ENCODE measurements around the gene CAMKK1.
"Not testable (repeated sequence)": the region's sequence is repeated elsewhere in the genome, so short reads cannot be mapped to it uniquely, and the experiment has no call there.

CAMKK1 gene

GRCh38 chr17:3879591-3880417, 13.0 kb downstream of the CAMKK1 start:
- no peak for DNase-seq (ENCODE audit: low read depth in 2 of 2)

- no peak for DNase-seq (ENCODE audit: low read depth in 2 of 2)
Observed at GRCh38 chr17:3879186-3879585, 13.7 kb downstream of the CAMKK1 start.

- DNase-seq (ENCODE audit: low read depth in 2 of 2) = no peak
Observed at GRCh38 chr17:3877220-3877619, 15.6 kb downstream of the CAMKK1 start.

GRCh38 chr17:3875317-3875716, 17.5 kb downstream of the CAMKK1 start:
- no peak for DNase-seq (ENCODE audit: low read depth in 2 of 2)

GRCh38 chr17:3873862-3874261, 19.0 kb downstream of the CAMKK1 start:
- no peak for DNase-seq (ENCODE audit: low read depth in 2 of 2)

GRCh38 chr17:3870871-3871306, 22.0 kb downstream of the CAMKK1 start:
- DNase-seq (ENCODE audit: low read depth in 2 of 2) = no peak

- DNase-seq (ENCODE audit: low read depth in 2 of 2) = no peak
Observed at GRCh38 chr17:3867606-3868005, 25.2 kb downstream of the CAMKK1 start.

GRCh38 chr17:3867106-3867505, 25.7 kb downstream of the CAMKK1 start:
- DNase-seq (ENCODE audit: low read depth in 2 of 2) = no peak

- no peak for DNase-seq (ENCODE audit: low read depth in 2 of 2)
Observed at GRCh38 chr17:3866276-3866675, 26.6 kb downstream of the CAMKK1 start.

- no peak for DNase-seq (ENCODE audit: low read depth in 2 of 2)
Observed at GRCh38 chr17:3865176-3865575, 27.7 kb downstream of the CAMKK1 start.

GRCh38 chr17:3864534-3864933, 28.3 kb downstream of the CAMKK1 start:
- no peak for DNase-seq (ENCODE audit: low read depth in 2 of 2)

GRCh38 chr17:3861761-3862681, 30.8 kb downstream of the CAMKK1 start:
- DNase-seq (ENCODE audit: low read depth in 2 of 2) = no peak

GRCh38 chr17:3860939-3861700, 31.7 kb downstream of the CAMKK1 start:
- DNase-seq (ENCODE audit: low read depth in 2 of 2) = no peak

GRCh38 chr17:3859940-3860339, 32.9 kb downstream of the CAMKK1 start:
- no peak for DNase-seq (ENCODE audit: low read depth in 2 of 2)

- DNase-seq (ENCODE audit: low read depth in 2 of 2) = no peak
Observed at GRCh38 chr17:3857261-3858105, 35.4 kb downstream of the CAMKK1 start.

GRCh38 chr17:3854204-3854603, 38.6 kb downstream of the CAMKK1 start:
- not testable (repeated sequence) for DNase-seq (ENCODE audit: low read depth in 2 of 2)

- no peak for DNase-seq (ENCODE audit: low read depth in 2 of 2)
Observed at GRCh38 chr17:3852561-3852960, 40.3 kb downstream of the CAMKK1 start.

- DNase-seq (ENCODE audit: low read depth in 2 of 2) = no peak
Observed at GRCh38 chr17:3851461-3852100, 41.3 kb downstream of the CAMKK1 start.

GRCh38 chr17:3848229-3848835, 44.5 kb downstream of the CAMKK1 start:
- no peak for DNase-seq (ENCODE audit: low read depth in 2 of 2)

GRCh38 chr17:3847165-3847670, 45.6 kb downstream of the CAMKK1 start:
- DNase-seq (ENCODE audit: low read depth in 2 of 2) = no peak
